IPS DF 6.9 (cell line): ENCODE measurements around the gene JAZF1.

Experiments used
- DNase-seq: peaks from one replicate; pipeline ENCODE4 v3.0.0-alpha.2; 2013; ENCODE audit warnings: low read depth, low spot score
- H3K27ac ChIP-seq: one replicate; pipeline ENCODE4 v1.5.1; 2013; ENCODE audit warnings: low read length, control low read depth
- H3K27me3 ChIP-seq: 2 replicates; pipeline ENCODE4 v1.6.1; 2013; ENCODE audit warnings: mild to moderate bottlenecking, low read length; ENCODE audit not compliant: control insufficient read depth, insufficient read depth
- H3K36me3 ChIP-seq: 2 replicates; pipeline ENCODE4 v1.6.1; 2013; ENCODE audit warnings: low read length; ENCODE audit not compliant: control insufficient read depth, insufficient read depth
- H3K4me1 ChIP-seq: 2 replicates; pipeline ENCODE4 v1.6.1; 2013; ENCODE audit warnings: low read length; ENCODE audit not compliant: control insufficient read depth, insufficient read depth
- H3K4me3 ChIP-seq: 2 replicates; pipeline ENCODE4 v1.5.1; 2013; ENCODE audit warnings: mild to moderate bottlenecking, low read length
- H3K9me3 ChIP-seq: 2 replicates; pipeline ENCODE4 v1.6.1; 2013; ENCODE audit warnings: low read length, inconsistent platforms; ENCODE audit not compliant: control insufficient read depth, insufficient read depth
- WGBS: extraction: QIAGEN DNeasy Blood & Tissue Kit; methylation state at CpG from one replicate; pipeline ENCODE4 v1.1.7; 2013; ENCODE audit warnings: mixed read lengths, missing lambda C conversion rate; ENCODE audit not compliant: insufficient read length, insufficient coverage; 5-methylcytosine and 5-hydroxymethylcytosine counted together

The JAZF1 gene

DNA sequence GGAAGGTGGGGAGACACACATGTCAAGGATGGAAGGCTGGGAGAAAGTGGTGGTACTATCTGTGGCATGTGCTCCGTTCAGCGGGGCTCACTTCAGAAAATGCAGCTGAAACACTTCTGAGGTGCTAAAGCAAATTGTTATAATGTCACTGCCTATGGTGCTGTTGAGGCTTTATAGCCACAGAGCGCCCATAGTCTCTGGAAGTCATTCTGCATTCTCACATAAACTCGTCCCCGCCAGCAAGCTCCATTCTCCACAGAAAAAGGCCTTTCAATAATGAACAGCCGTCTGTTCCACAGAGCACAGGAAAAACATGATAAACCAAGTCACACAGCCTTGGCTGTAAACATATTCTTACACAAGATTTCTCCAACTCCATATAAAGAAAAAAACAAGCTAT, 308.7 kb downstream of the JAZF1 start:
- no peak overlapping the region for H3K27ac ChIP-seq
- no peak for DNase-seq
- H3K4me1 ChIP-seq: peaks cover 4% of the 10 kb centered on the region
- no peak overlapping the region for H3K4me3 ChIP-seq
- no CpG with 5 or more reads among the region's 6 CpGs for WGBS
- no peaks in the 10 kb centered on the region for H3K36me3 ChIP-seq
- H3K9me3 ChIP-seq: no peaks in the 10 kb centered on the region
- no peaks in the 10 kb centered on the region for H3K27me3 ChIP-seq

DNA sequence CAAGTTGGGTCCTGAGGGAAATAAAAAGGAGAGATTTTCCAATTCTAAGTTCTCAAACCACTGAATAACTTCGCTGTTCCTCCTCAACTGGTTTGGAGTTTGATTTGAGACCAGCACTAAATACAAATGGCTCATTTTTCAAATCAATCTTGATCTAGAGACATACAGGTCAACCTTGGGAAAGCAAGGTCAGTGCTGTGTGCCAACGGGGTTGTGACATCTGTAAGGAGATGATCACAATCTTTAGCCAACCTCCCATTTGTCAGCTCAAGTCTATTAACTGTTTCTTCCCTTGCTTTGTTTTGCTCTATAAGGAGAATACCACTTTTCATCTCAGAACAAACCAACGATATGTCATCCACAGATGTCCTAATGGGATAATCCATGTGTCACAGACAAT, 309.5 kb downstream of the JAZF1 start:
- no peaks in the 10 kb centered on the region for H3K36me3 ChIP-seq
- H3K4me3 ChIP-seq: no peak overlapping the region
- no peaks in the 10 kb centered on the region for H3K27me3 ChIP-seq
- H3K27ac ChIP-seq: no peak overlapping the region
- DNase-seq: no peak
- no CpG with 5 or more reads among the region's 3 CpGs for WGBS
- no peaks in the 10 kb centered on the region for H3K9me3 ChIP-seq
- peaks cover 4% of the 10 kb centered on the region for H3K4me1 ChIP-seq

DNA sequence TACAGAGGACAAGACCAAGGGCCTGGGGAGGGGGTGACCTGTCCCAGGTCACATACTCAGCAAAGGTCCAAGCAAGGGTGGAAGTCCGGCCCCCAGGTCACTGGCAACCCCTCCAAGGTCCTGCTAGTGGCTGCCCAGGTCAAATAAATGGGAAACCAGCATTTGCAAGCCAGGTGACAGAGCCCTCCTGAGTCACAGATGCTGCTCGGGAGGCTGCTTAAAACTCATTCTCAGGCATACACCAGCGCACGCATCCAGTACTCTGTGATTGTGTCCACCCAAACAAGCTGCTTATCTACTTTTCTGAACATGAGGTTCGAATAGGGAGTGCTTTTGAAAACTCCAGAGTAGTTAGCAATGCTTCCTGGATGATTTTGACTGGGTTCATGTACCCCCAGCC, 310.0 kb downstream of the JAZF1 start:
- WGBS: no CpG with 5 or more reads among the region's 5 CpGs
- H3K27ac ChIP-seq: no peak overlapping the region
- H3K27me3 ChIP-seq: no peaks in the 10 kb centered on the region
- H3K9me3 ChIP-seq: no peaks in the 10 kb centered on the region
- H3K36me3 ChIP-seq: no peaks in the 10 kb centered on the region
- H3K4me3 ChIP-seq: no peak overlapping the region
- H3K4me1 ChIP-seq: peaks cover 2% of the 10 kb centered on the region; the same call in 1 of the 2 replicates
- DNase-seq: no peak

DNA sequence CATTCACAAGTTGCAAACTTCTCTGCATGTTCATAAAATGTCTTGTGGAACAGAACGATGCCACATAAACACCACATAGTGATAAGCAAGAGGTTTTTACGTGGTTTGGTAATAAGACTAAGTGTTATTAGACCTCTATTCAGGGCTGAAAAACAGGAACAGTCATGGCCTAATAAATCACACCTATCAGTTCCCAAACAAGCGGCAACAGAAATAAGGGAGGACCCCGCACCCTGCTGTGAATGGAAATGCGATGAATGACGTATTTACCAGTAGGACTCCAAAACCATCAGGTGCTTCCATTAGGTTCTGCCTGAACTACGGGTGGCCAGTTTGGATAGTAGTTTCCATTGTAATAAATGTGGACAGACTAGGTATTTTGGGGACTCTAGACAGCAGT, 311.5 kb downstream of the JAZF1 start:
- Histone ChIP-seq H3K9me3 (no peaks in the 10 kb centered on the region), H3K4me1 (peaks cover 2% of the 10 kb centered on the region; the same call in 1 of the 2 replicates), H3K27me3 (no peaks in the 10 kb centered on the region), H3K4me3 (no peak overlapping the region), H3K36me3 (no peaks in the 10 kb centered on the region), H3K27ac (no peak overlapping the region)
- DNase-seq: no peak
- no CpG with 5 or more reads among the region's 7 CpGs for WGBS

DNA sequence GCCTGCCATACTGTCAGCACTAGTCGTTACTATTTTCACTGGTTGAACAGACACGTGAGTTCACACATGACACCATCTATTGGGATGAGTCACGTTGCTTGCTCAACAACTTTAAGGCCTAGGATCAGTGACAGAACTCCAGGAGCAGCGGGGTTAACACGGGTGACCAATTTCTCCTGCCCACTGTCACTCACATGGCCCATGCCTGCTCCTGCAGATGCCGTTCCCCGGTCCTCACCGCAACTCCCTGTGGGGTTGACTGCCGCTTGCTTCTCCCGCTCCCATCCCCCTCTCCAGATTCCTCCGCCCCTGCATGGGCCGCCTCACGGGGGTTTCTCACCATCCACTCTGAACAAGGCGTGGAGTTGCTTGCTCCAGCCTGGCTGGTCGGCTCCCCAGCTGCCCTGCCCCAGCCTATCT, 312.5 kb downstream of the JAZF1 start:
- no CpG with 5 or more reads among the region's 15 CpGs for WGBS
- Histone ChIP-seq H3K36me3 (no peaks in the 10 kb centered on the region), H3K27me3 (no peaks in the 10 kb centered on the region), H3K4me3 (no peak overlapping the region), H3K9me3 (no peaks in the 10 kb centered on the region), H3K27ac (no peak overlapping the region), H3K4me1 (peaks cover 2% of the 10 kb centered on the region; the same call in 1 of the 2 replicates)
- DNase-seq: no peak

DNA sequence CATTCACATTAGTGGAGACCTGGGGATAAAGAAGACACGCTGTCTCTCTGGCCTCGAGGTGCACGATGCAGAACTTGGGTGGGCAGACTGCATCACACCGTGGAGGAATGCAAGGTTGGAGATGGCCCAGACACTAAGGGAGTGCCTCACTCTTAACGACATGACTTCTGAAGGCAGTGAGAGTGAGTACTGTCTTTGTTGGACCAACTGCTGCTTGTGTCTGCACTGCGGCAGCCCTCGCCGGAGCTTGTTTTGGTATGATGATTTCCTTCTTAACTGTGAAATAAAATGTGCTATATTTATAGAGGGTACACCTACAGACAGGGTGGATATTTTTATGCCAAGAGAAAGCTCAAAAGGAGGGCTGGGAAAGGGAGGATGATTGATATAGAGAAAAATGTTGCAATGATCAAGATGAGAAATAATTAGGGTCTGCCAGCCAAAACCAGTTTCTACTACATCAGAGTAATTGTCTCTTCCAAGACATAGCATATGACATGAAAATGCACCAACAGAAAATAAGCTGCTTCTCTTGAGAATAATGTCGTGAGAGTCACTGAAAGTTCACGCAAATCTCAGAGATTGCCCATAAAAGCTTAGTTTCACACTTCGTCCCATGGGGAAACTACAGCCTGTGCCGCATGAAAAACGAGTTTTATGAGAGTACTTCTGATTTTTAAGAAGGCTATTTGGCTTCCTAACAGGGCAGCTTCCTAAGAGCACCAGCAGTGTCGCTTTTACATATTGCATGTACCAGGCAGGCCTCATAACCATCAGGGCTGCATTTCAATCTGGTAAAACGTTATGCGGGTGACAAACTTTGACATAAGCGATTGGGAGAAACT, 313.5 kb downstream of the JAZF1 start:
- Histone ChIP-seq H3K4me1 (peaks cover 2% of the 10 kb centered on the region; the same call in 1 of the 2 replicates), H3K9me3 (no peaks in the 10 kb centered on the region), H3K27me3 (no peaks in the 10 kb centered on the region), H3K36me3 (no peaks in the 10 kb centered on the region), H3K4me3 (no peak overlapping the region), H3K27ac (no peak overlapping the region)
- WGBS: no CpG with 5 or more reads among the region's 17 CpGs
- no peak for DNase-seq

DNA sequence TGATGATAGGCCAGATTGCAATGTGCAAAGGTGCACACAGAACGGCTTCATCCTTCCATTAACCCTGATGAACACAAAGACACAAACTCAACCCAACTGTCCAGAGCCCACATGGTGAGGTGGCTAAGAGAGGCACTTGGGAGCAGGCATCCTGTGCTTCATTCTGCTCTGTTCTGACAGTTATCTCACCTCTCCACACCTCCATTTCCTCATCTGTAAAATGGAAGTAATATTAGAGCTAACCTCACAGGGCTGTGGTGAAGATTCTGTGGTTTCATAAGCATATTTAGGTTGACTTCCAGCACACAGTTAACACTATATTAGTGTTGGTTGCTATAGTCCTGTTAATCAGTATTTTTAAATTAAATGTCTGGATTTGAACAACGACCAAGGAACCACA, 314.3 kb downstream of the JAZF1 start:
- Histone ChIP-seq H3K9me3 (no peaks in the 10 kb centered on the region), H3K4me3 (no peak overlapping the region), H3K27ac (no peak overlapping the region), H3K4me1 (peaks cover 2% of the 10 kb centered on the region; the same call in 1 of the 2 replicates), H3K36me3 (no peaks in the 10 kb centered on the region), H3K27me3 (no peaks in the 10 kb centered on the region)
- WGBS: no CpG with 5 or more reads among the region's 2 CpGs
- no peak for DNase-seq

DNA sequence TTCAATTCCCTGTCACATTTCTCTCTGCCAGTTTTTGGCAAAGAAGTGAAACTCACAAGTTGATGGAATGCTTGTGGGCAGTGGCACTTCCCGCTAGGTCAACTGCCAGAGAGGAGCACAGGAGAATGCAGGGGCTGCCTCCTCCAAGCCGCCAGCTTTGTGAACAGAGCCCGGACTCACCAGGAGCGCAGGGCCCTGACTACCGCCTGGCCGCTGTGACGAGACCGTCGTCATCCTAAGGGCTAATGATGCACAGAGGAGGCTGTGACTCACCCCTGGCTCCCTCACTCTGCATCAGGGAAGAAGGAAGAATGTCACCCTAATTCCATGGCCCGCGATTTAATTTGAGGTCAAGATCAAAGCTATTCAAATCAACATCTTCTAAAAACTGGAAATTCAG, 316.7 kb downstream of the JAZF1 start:
- DNase-seq: no peak
- Histone ChIP-seq H3K9me3 (no peaks in the 10 kb centered on the region), H3K36me3 (no peaks in the 10 kb centered on the region), H3K27me3 (no peaks in the 10 kb centered on the region), H3K4me1 (peaks cover 2% of the 10 kb centered on the region; the same call in 1 of the 2 replicates), H3K4me3 (no peak overlapping the region), H3K27ac (no peak overlapping the region)
- no CpG with 5 or more reads among the region's 11 CpGs for WGBS

DNA sequence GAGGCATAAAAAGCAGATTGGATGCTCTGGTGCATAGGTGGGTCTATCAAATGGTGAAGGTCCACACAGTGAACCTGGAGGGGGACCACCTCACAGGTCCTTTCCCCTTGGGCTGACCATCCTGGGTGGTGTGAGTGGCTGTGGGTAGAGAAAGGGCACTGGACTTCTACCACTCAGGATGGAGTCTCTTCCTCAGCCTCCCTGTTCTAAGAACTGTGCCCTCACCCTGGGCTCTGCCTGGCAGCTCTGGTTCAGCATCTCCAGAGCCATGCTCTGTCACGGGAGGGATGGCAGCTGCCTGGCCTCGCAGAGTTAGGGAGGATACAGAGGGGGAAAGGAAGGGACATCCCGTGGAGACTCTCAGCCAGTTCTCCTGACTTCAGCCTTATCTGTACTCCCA, 318.8 kb downstream of the JAZF1 start:
- no peak overlapping the region for H3K27ac ChIP-seq
- H3K27me3 ChIP-seq: no peaks in the 10 kb centered on the region
- H3K9me3 ChIP-seq: no peaks in the 10 kb centered on the region
- no CpG with 5 or more reads among the region's 3 CpGs for WGBS
- H3K4me3 ChIP-seq: no peak overlapping the region
- no peak for DNase-seq
- no peaks in the 10 kb centered on the region for H3K36me3 ChIP-seq
- no peaks in the 10 kb centered on the region for H3K4me1 ChIP-seq

DNA sequence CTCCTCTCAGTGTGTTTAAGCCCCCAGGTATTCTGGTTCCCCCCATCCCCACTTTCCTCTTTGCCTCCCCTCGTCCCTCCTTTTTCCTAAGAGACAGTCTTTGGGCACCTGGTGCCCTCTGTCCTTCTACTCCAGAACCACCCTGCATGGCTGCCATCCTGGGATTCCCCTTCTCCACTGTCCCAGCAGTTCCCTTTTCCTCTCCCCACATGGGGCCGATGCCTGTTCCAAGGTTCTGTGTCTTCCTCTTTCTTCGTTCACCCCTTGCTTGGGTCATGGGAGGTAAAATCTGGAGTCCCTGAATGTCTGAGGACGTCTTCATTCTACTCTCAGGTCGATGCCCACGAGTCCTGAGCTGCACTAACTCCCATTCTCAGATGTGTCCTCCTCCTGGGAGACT, 319.8 kb downstream of the JAZF1 start:
- no peaks in the 10 kb centered on the region for H3K4me1 ChIP-seq
- no peak overlapping the region for H3K4me3 ChIP-seq
- DNase-seq: no peak
- no peak overlapping the region for H3K27ac ChIP-seq
- no peaks in the 10 kb centered on the region for H3K9me3 ChIP-seq
- H3K36me3 ChIP-seq: no peaks in the 10 kb centered on the region
- H3K27me3 ChIP-seq: no peaks in the 10 kb centered on the region
- WGBS: no CpG with 5 or more reads among the region's 6 CpGs
